Hepatic stellate cell (primary cell): ENCODE results near the gene PI3.

Experiments
- DNase-seq: peaks from one replicate; pipeline ENCODE4 v3.0.0; 2011; ENCODE audit warnings: low spot score

Gene PI3

DNA sequence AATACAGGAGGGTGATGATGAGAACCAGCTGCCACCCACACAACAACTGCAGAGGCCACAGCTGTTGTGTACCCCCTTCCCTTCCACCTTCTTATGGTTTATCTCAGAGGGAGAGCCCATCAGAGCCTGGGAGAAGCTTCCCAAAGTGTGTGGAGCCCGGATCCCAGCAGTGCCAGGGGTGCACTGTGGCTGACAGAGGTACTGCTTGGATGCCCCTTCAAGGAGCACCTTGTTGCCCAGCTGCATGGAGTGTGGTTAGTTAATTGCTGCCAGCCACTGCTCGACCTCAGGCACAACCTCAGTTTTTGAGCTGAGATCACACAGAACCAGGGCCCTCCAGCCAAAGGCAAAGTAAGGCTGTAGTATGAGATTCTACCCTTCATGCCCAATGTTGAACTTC is 13.0 kb downstream of the PI3 start:
- no peak for DNase-seq

DNA sequence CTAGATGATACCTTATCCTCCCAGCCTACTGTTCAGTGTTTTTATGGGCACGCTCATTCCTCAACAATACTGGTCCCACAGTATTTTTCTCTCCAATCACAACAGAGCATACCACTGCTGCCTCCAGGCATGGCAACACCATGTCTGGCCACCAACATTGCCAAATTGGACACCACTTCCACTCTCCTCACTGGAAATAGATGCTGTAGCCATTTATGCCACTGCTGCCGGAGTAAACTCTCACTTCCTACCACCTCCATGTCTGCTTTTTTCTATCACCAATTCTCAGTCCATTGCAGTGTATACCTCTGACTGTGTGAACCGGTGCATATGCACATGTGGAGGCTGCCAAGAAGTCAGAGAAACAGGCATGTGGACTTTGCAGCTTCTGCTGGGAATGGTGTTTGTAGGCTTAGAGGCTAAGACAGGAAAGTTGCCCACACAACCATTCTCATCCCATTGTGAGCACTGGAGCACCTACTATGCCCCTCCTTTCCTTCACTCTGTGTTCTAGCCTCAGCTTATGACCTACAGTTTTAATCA is 14.4 kb downstream of the PI3 start:
- no peak for DNase-seq

DNA sequence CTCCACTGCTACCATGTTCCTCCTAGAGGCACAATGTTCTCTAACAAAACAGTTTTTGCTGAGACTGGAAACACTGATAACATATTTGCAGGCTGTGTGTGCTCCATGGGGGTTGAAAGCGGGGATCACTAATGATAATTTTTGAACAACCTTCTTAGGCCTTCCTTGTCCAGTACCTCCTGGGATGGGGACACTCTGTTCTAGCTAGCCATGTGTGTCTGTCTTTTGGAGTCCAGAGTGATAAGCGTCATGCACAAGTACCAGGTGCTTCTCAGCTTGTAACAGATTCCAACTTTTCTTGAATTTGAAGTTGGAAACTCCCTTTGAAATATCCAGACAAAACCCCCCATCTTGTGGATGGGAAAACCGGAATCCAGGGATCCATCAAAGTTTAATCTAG is 15.2 kb downstream of the PI3 start:
- DNase-seq: no peak

DNA sequence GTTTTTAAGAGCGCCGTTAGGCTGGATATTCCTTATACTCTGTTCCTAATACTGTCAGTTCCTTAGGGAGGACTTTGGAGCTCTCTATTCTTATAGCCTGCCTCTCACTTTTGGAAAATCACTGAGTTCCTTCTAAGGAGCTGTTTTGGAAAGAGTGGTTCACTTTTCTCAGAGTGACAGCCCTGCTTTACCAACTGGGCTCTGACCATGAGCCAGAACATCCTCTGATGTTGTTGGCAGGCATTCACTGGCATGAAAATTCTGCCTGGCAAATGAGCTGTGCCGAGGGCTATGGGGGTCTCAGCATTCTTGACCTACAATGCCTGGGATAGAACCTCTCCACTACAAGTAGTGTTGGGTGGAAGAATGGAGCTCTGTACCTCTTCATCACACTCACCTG is 17.2 kb downstream of the PI3 start:
- no peak for DNase-seq

DNA sequence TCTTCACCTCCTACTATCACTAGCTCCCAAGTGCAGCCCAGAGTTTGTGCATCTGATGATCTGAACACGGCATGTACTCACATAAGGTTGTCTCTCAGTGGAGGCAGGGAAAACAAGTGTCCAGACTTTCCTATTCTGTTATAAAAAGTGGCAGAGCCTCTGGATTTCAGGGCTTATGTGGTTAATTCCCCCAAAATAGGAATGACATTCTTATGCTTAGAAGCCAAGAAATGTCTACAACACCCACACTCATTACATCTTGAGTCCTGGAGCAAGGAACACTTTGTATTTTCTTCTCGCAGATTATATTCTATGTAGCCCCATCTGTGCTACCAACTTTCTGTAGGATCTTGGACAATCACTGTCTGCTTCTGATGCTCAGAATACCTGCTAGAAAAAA is 18.6 kb downstream of the PI3 start:
- no peak for DNase-seq

DNA sequence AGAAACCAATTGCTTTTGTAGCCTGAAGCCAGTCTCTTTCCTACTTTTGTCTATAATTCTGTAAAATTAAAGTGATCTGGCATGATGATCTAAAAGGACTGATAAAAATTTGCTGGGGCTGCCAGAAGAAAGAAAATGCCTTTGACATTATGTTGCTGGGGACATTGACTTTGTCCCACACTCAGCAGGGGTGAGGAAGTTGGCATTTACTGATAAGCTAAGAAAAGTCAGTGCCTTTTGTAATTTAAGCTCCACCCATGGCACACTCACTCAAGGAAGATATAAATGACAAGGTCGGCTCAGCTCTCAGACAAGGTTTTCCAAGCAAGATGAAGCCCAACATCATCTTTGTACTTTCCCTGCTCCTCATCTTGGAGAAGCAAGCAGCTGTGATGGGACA is 32.0 kb downstream of the PI3 start, which contains the start of gene SEMG1:
Gene SEMG1 (plus strand): TSS at position 309 of the 400 bp plus-strand sequence. CDS start 21 bp downstream, at position 330.
- DNase-seq: no peak

DNA sequence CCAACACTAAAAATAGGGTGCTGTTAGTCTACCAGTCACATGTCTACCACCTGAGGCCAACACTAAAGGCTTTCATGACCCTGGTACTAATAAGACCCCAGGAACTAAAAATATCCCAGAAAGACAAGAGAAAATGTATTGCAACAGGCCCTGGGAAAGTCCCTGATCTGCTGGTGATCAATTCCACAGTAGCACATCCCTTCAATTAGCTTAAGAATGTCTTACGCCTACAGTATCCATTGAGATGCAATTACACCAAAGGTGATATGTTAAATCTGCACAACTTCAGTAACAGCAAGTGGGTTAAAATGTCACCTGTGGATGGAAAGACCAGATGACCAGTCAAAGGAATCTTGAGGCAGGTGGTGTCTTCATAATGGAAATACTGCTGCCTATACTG is 35.2 kb downstream of the PI3 start:
- no peak for DNase-seq

DNA sequence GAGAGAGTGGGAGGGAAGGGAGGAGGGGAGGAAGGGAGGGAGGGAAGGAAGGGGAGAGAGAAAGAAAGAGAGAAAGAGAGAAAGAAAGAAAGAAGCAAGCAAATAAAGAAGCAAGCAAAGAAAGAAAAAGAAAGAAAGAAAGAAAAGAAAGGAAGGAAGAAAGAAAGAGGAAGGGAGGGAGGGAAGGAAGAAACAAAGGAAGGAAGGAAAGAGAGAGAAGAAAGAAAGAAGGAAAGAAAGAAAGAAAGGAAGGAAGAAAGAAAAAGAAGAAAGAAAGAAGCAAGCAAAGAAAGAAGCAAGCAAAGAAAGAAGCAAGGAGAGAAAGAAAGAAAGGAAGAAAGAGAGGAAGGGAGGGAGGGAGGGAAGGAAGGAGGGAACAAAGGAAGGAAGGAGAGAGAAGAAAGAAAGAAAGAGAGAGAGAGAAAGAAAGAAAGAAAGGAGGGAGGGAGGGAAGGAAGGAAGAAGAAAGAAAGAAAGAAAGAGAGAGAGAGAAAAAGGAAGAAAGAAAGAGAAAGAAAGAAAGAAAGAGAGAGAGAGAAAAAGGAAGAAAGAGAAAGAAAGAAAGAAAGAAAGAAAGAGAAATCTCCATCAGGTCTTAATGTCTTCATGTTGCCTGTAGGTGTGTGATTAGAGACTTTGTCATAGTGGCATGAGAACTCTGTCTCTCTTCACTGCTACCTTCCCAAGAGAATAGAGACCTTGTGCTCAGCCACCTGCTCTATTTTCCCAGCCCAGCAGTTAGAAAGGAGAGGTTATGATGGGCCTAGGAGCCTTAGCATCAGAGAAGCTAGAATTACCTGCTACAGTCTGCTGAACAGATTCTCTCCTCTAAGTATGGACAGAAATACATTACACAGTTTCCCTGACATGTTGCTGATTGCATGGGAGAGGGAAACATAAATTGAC is 37.1 kb downstream of the PI3 start:
- DNase-seq: no peak

DNA sequence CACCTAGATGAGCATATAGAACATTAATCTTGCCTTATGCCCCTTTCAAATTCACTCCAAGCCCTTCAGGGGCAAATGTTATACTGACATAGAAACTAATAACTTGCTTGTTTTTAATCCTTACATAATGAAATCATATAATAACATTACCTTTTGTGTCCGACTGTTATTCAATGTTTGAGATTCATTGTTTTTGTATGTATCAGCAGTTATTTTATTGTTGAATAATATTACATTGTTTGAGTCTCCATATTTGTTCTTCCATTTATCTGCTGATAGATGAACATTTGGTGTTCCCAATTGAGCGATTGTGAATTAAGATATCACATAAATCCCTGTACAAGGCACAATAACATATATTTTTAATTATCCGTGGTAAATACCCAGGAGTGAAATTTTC is 38.1 kb downstream of the PI3 start:
- DNase-seq: no peak

DNA sequence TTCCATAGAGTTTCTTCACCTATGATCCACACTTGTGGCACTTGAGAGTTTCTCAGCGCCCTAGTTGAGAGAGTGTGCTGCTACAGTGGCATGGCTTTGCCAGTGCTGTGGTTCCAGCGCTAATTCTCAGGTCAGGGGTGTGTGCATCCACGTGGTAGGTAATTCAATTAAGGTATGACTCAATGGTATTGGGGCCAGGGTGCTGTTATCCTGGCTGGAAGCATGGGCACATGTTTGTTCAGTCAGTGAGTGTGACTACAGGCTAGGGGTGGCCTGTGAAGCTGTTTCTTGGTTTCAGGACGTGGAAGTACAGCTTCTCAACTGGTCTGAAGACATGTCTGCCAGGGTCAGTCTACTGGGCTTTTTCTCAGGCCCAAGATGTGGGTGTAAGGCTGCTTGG is 43.4 kb downstream of the PI3 start:
- DNase-seq: no peak

DNA sequence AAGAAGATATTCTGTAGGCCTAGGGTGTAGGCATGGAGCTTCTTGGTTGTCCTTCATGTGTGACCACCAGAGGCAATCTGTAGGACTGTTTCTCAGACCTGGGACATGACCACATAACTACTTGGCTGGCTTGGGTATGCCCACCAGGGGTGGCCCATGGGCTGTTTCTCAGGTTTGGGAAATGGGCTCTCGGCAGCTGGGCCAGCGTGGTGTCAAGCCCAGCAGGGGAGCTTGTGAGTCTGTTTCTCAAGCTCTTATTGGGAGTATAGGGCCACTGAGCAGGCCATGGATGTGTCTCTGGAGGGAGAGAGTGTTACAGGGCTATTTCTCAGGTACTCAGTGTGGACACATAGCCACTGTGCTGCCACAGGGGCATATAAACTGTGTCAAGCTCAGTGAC is 43.9 kb downstream of the PI3 start:
- DNase-seq: no peak

DNA sequence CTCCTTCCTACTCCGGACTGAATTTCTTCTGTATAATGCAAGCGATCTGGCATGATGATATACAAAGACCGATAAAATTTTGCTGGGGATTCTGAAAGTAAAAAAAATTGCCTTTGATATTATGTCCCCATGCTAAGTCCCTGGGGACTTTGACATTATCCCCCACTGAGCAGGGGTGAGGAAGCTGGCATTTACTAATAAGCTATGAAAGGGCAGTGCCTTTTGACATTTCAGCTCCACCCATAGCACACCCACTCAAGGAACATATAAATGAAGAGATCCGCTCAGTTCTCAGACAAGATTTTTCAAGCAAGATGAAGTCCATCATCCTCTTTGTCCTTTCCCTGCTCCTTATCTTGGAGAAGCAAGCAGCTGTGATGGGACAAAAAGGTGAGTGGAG is 46.4 kb downstream of the PI3 start, which contains the start of gene SEMG2:
Gene SEMG2 (plus strand): TSS at position 298 of the 400 bp plus-strand sequence. CDS start 17 bp downstream, at position 315.
- no peak for DNase-seq

DNA sequence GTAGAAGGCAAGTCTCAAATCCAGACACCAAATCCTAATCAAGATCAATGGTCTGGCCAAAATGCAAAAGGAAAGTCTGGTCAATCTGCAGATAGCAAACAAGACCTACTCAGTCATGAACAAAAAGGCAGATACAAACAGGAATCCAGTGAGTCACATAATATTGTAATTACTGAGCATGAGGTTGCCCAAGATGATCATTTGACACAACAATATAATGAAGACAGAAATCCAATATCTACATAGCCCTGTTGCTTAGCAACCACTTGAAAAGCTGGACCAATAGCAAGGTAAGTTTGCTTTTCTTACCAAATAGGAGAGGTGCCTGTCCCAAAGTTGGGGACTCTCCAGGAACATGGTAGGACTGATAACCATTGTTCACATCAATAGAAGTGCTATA is 48.4 kb downstream of the PI3 start:
- no peak for DNase-seq
